Activated B cell treated with CpG ODN at 0.5 μM for 24 hours (primary cell): ENCODE data around the gene MYCL. TPM values are rescaled to one million over a fixed set of nuclear protein-coding genes. Genes with fewer than 3 reads are reported as not detected.

Source experiments
- ATAC-seq: fragments of 200-7000 bp; cut with Tn5 transposase; one replicate; pipeline ENCODE4 v1.10.0; 2021; ENCODE audit warnings: low read depth, mild to moderate bottlenecking, moderate library complexity
- CTCF ChIA-PET: fragments of 350-600 bp; sonication (Branson Sonifier 250); formaldehyde crosslinking; loops from one replicate; lab custom pipeline; 2021; ENCODE audit warnings: antibody characterized with exemption; lab: Charles Lee
- POLR2A ChIA-PET: fragments of 350-600 bp; sonication (Branson Sonifier 250); formaldehyde crosslinking; loops from one replicate; lab custom pipeline; 2021; ENCODE audit warnings: antibody characterized with exemption; lab: Charles Lee
- DNase-seq: peaks from one replicate; pipeline ENCODE4 v3.0.0; 2022
- H3K27ac Mint-ChIP-seq: one replicate; pipeline ENCODE4 v1.8.0; 2020; ENCODE audit warnings: mixed read lengths
- H3K27me3 Mint-ChIP-seq: one replicate; pipeline ENCODE4 v1.8.0; 2021; ENCODE audit warnings: mixed read lengths
- H3K36me3 Mint-ChIP-seq: one replicate; pipeline ENCODE4 v1.8.0; 2021; ENCODE audit warnings: low read depth, mixed read lengths
- H3K4me1 Mint-ChIP-seq: one replicate; pipeline ENCODE4 v1.8.0; 2021; ENCODE audit warnings: mixed read lengths
- H3K4me3 Mint-ChIP-seq: one replicate; pipeline ENCODE4 v1.8.0; 2020; ENCODE audit warnings: mild to moderate bottlenecking, mixed read lengths
- H3K9me3 Mint-ChIP-seq: one replicate; pipeline ENCODE4 v1.8.0; 2020; ENCODE audit warnings: mixed read lengths
- CTCF ChIP-seq: fragments of 200-600 bp; IDR thresholded peaks from one replicate; pipeline ENCODE4 v1.8.0; 2022; ENCODE audit warnings: antibody characterized with exemption, mild to moderate bottlenecking
- intact Hi-C: fragments of 100-400 bp; cut with micrococcal nuclease; formaldehyde crosslinking; loops from one replicate; pipeline ENCODE4 v1.15.1; 2024
- total RNA-seq: library from RNA; stranded (reverse); gene quantifications from 2 replicates; pipeline ENCODE4 v1.2.3, GENCODE V29; 2022

MYCL gene
- total RNA-seq, 1 donor from 2014 or later, result 0.29 TPM

- TF ChIP-seq CTCF, result no peak
- Mint-ChIP-seq H3K27me3 (no peaks in the 10 kb centered on the region), H3K27ac (no peak overlapping the region), H3K4me1 (no peaks in the 10 kb centered on the region), H3K9me3 (no peaks in the 10 kb centered on the region), H3K36me3 (peaks cover 61% of the 10 kb centered on the region), H3K4me3 (no peak overlapping the region)
- ATAC-seq (no peak), DNase-seq (no peak)
- POLR2A ChIA-PET, result no interaction called here
- CTCF ChIA-PET, result no interaction called here
- intact Hi-C loops, result no loop called here
Measured at GRCh38 chr1:39852214-39852791, 49.4 kb downstream of the MYCL start.

GRCh38 chr1:39850606-39851216 lies 51.0 kb downstream of the MYCL start:
- no peak for TF ChIP-seq CTCF
- Mint-ChIP-seq H3K4me3 (no peak overlapping the region), H3K9me3 (no peaks in the 10 kb centered on the region), H3K27me3 (no peaks in the 10 kb centered on the region), H3K4me1 (peaks cover 10% of the 10 kb centered on the region), H3K27ac (no peak overlapping the region), H3K36me3 (peaks cover 68% of the 10 kb centered on the region)
- no peak for ATAC-seq
- ChIA-PET POLR2A (no interaction called here), CTCF (no interaction called here)
- intact Hi-C loops, result no loop called here
- DNase-seq, result no peak

GRCh38 chr1:39849203-39849602 lies 52.5 kb downstream of the MYCL start:
- Mint-ChIP-seq H3K27ac (no peak overlapping the region), H3K36me3 (peaks cover 64% of the 10 kb centered on the region), H3K4me1 (peaks cover 20% of the 10 kb centered on the region), H3K27me3 (no peaks in the 10 kb centered on the region), H3K4me3 (no peak overlapping the region), H3K9me3 (no peaks in the 10 kb centered on the region)
- ChIA-PET CTCF (no interaction called here), POLR2A (no interaction called here)
- no peak for TF ChIP-seq CTCF
- ATAC-seq (no peak), DNase-seq (no peak)
- intact Hi-C loops, result no loop called here

GRCh38 chr1:39847940-39848339 lies 53.8 kb downstream of the MYCL start:
- H3K9me3 Mint-ChIP-seq, result no peaks in the 10 kb centered on the region
- TF ChIP-seq CTCF, result no peak
- ChIA-PET POLR2A (no interaction called here), CTCF (no interaction called here)
- ATAC-seq (no peak), DNase-seq (no peak)
- intact Hi-C loops, result no loop called here
- peaks cover 20% of the 10 kb centered on the region for H3K4me1 Mint-ChIP-seq
- no peaks in the 10 kb centered on the region for H3K27me3 Mint-ChIP-seq
- peaks cover 69% of the 10 kb centered on the region for H3K36me3 Mint-ChIP-seq
- no peak overlapping the region for H3K4me3 Mint-ChIP-seq
- no peak overlapping the region for H3K27ac Mint-ChIP-seq

- Mint-ChIP-seq H3K4me1 (peaks cover 20% of the 10 kb centered on the region), H3K9me3 (no peaks in the 10 kb centered on the region), H3K27me3 (no peaks in the 10 kb centered on the region), H3K36me3 (peaks cover 70% of the 10 kb centered on the region), H3K4me3 (no peak overlapping the region), H3K27ac (no peak overlapping the region)
- TF ChIP-seq CTCF, result no peak
- CTCF ChIA-PET, result interaction anchor here (1.7 kb wide), 1 partner anchor 30 kb away, joined by 4 read pairs; no protein-coding TSS in a partner anchor
- intact Hi-C loops, result no loop called here
- DNase-seq, result no peak
- ATAC-seq, result no peak
- POLR2A ChIA-PET, result interaction anchor here (1.2 kb wide), 1 partner anchor 29 kb away, joined by 3 read pairs; no protein-coding TSS in a partner anchor
Measured at GRCh38 chr1:39846796-39847195, 54.9 kb downstream of the MYCL start.
